Erythroblast (primary cell): ENCODE data around the gene MYZAP.

ENCODE experiments used
- GATA1 ChIP-seq: IDR thresholded peaks from 2 replicates; pipeline ENCODE4 v1.6.1; 2011; ENCODE audit warnings: low read depth, mild to moderate bottlenecking, control low read depth, low read length, moderate library complexity
- POLR2A ChIP-seq: IDR thresholded peaks from 2 replicates; pipeline ENCODE4 v1.6.1; 2011; ENCODE audit warnings: mild to moderate bottlenecking, low read length

GRCh38 chr15:57651445-57651844, 59.7 kb downstream of the MYZAP start:
- TF ChIP-seq POLR2A (no peak), GATA1 (no peak)
